HFF-Myc (cell line): ENCODE measurements around the gene HS6ST2.

Experiments used
- DNase-seq: peaks from one replicate; pipeline ENCODE4 v3.0.0-alpha.2; 2011; ENCODE audit warnings: low read depth; ENCODE audit errors: extremely low read depth
- H3K4me3 ChIP-seq: replicated peaks from 2 replicates; pipeline ENCODE4 v1.5.1; 2011; ENCODE audit warnings: low read depth, mild to moderate bottlenecking, control low read depth, low read length
- CTCF ChIP-seq: IDR thresholded peaks from 2 replicates; pipeline ENCODE4 v1.5.1; 2012; ENCODE audit warnings: mild to moderate bottlenecking, low read depth, low read length, control low read depth; ENCODE audit errors: missing control alignments

The HS6ST2 gene

GRCh38 chrX:132728296-132728695 is 230.1 kb downstream of the HS6ST2 start:
- no peak for TF ChIP-seq CTCF
- no peak overlapping the region for H3K4me3 ChIP-seq
- DNase-seq = no peak

GRCh38 chrX:132718431-132718958 is 239.9 kb downstream of the HS6ST2 start:
- no peak for DNase-seq
- no peak overlapping the region for H3K4me3 ChIP-seq
- no peak for TF ChIP-seq CTCF

- no peak for TF ChIP-seq CTCF
- DNase-seq = no peak
- H3K4me3 ChIP-seq = no peak overlapping the region
These were observed 242.4 kb downstream of the HS6ST2 start for GRCh38 chrX:132716006-132716405.

GRCh38 chrX:132714913-132715312 is 243.5 kb downstream of the HS6ST2 start:
- no peak for DNase-seq
- no peak overlapping the region for H3K4me3 ChIP-seq
- no peak for TF ChIP-seq CTCF

GRCh38 chrX:132712350-132712749 is 246.1 kb downstream of the HS6ST2 start:
- H3K4me3 ChIP-seq = no peak overlapping the region
- TF ChIP-seq CTCF = no peak
- DNase-seq = no peak

- DNase-seq = no peak
- TF ChIP-seq CTCF = no peak
- H3K4me3 ChIP-seq = no peak overlapping the region
These were observed 247.7 kb downstream of the HS6ST2 start for GRCh38 chrX:132710656-132711155.

- no peak for DNase-seq
- no peak for TF ChIP-seq CTCF
- no peak overlapping the region for H3K4me3 ChIP-seq
These were observed 249.9 kb downstream of the HS6ST2 start for GRCh38 chrX:132708529-132708928.
